Uterus (tissue), 2 donors: Measurements from ENCODE around the gene SERPINE1.

ENCODE experiments used
- CTCF ChIP-seq, 4 experiments: fragments of 200-600 bp in 2 of 4; fragments of 450-650 bp in 2 of 4; sonication (generic) in 2 of 4; IDR thresholded peaks; one replicate each; pipeline ENCODE4 v1.5.1; 2016 to 2019; ENCODE audit warnings: antibody characterized with exemption in 4 of 4, mild to moderate bottlenecking in 2 of 4, moderate library complexity in 1 of 4
- POLR2A ChIP-seq, 2 donors: fragments of 450-650 bp; IDR thresholded peaks; one replicate each; pipeline ENCODE4 v1.6.1; 2016; ENCODE audit warnings: antibody characterized with exemption in 2 of 2, mild to moderate bottlenecking in 1 of 2, moderate library complexity in 1 of 2

- TF ChIP-seq CTCF (IDR thresholded peaks at IDR 0.05) (no peak), POLR2A (IDR thresholded peaks at IDR 0.05) (no peak)
Observed at GRCh38 chr7:101129603-101130117, 2.8 kb downstream of the SERPINE1 start.
